CD4-positive, alpha-beta T cell treated with Interleukin-4 for 4 hours (primary cell): Measurements from ENCODE around the gene MRPL38.
"Not testable (repeated sequence)": the region's sequence is repeated elsewhere in the genome, so short reads cannot be mapped to it uniquely, and the experiment has no call there.

ENCODE experiments used
- DNase-seq: peaks from one replicate; pipeline ENCODE4 v3.0.0-alpha.2; 2020

Gene MRPL38

DNA sequence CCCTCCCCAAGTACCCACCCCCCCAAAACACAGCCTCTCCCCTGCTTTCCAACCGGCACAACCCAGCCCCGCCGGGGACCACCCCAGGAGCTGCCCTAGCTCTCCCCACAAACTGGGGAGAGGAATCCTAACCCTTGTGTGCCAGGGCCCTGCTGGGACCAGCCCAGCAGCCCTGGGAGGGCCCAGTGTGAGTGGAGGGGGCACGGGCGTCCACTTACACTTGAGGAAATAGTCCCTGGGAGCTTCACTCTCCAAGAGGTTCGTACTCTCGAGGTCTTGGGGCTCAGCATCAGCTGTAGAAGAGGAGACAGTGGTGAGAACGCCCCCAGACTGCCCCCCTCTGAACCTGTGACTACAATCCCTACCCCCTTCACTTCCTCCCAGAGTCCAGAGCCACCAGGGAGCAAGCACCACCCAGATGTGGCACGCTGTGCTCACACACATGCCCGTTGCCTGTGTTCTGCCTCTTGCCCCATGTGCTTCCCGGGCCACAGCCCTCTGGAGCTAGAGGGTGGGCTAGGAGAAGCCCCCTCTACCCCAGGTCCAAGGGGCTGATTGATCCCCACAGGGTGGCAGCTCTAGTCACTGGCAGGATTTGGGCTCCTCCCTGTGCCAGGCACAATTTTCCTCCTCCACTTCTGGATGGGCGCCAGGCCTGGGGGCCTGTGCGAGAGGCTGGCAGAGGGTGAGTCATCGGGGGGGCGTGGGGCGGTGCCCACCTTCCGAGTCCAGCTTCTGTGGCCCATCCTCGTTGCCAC is 29.3 kb downstream of the MRPL38 start:
- DNase-seq, result no peak

DNA sequence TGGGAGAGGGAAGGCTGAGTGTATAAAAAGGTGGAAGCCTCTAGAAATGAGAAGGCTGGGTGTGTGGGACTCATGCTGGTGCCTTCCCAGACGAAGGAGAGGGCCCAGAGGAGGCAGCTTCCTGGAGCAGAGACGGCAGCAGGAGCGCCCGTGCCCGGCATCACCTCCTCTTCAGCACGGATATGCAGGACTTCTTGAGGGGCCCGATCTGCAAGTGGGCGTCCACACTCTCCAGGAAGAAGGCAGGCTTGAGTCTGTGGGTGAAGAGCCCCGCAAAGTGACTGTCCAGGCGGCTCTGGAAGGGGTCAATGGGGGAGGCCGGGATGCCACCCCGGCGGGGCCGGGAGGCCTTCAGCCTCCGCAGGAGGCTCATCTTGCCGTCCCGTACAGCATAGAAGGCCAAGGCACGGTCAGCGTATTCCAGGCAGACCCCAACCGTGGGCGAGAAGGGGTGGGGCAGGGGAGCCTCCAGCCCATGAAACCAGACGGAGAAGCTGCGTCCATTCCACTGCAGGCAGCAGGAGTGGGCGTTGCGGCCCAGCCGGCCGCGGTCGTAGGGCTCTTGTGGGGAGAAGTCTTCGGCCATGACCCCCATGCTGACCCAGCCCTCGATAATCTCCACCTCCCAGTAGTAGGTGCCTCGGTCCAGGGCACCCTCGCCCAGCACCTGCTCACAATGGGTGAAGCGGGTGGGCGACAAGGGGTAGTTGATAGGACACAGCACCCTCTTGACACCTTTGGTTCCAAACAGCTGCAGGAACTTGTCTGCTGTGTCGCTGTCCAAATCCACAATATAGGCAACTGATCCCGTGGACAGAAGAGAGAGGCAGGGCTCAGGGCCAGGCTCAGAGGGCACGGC is 30.1 kb downstream of the MRPL38 start:
- DNase-seq, result no peak

DNA sequence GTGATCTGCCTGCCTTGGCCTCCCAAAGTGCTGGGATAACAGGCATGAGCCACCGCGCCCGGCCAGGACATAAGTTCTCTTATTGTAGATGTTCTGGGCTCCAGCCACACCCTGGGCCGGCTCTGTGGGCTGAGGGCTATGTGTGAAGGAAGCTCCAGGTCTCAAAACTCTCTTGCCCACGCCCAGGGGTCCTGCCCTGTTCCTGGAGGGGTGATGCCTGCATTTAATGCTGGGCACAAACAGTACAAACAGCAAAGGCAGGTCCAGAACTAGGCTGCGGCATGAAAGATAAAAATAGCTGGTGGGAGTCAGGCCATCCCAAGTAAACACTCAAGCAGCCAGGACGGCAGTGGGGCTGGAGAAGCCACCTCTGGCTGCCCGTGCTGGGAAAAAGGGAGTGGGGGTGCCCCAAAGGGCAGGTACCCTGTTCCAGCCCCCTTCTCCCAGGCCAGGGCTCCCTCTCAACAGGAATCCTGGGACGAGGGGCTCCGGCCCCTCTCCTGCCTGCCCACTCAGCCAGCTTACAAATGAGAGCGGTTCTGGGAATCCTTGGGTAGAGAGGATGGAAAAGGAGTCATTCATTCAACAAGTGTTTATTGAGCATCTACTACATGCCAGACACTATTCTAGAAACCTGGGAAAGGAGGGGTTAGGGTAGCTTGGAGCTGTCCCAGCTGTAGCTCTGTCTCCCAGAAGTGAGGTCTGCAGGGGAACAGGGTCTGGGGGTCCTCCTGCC is 30.9 kb downstream of the MRPL38 start:
- no peak for DNase-seq

DNA sequence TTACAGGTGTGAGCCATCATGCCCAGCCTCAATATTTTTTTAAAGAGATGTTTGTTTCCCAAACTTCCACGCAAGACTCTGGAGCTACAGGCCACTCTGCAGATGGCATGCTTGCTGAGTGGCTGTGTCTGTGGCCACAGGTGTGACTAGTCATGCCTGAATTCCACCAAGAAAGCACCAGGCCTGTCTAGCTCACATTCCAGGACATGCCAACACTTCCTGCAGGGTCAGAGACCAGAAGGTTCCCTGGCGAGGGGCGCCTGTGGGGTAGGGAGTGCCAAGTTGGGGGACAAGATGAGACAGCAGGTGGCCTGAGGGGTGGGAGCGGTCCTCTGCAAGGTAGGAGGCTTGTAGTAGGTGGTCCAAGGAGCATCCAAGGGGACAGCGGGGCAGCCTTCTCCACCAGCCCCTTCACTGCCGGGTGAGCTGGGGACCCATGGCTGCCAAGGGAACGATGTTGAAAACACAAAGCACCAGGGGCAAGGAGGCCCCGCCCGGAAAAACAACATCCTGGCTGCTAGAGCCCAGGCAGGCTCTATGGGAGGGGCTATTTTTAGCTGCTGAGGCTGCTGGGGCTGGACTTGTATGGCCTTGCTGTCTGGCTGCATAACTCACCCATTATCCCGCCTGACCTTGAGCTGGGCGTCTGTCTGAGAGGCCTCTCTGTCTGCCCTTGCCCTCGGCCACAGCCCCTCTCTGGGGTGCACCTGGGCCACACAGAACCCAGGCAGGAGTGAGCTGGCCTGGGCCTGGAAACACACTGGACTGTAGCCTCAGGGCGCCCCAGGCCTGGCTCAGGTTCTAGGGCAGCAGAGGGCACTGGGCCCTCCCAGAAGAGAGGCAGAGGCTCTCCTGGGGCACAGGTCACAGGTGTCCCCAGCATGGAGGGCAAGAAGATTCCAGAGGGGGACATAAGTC is 32.0 kb downstream of the MRPL38 start:
- DNase-seq, result peak; percentile 79

- DNase-seq, result not testable (repeated sequence)
Observed at GRCh38 chr17:75870228-75870627, 34.5 kb downstream of the MRPL38 start.

- no peak for DNase-seq
Observed at GRCh38 chr17:75869282-75870141, 35.2 kb downstream of the MRPL38 start.

DNA sequence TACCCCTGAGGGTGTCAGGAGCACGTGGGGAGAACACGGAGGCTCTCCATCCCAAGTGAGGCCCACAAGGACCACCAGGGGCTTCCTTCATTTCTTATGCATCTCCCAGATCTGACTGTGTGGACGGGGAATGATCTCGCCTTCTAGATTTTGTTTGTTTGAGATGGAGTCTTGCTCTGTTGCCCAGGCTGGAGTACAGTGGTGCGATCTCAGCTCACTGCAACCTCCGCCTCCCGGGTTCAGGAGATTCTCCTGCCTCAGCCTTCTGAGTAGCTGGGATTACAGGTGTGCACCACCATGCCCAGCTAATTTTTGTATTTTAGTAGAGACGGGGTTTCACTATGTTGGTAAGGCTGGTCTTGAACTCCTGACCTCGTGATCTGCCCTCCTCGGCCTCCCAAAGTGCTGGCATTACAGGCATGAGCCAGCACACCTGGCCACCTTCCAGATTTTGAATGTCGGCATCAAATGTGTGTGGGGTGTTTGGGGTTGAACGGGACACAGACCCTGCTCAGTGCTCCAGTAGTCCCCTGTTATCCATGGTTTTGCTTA is 35.9 kb downstream of the MRPL38 start:
- DNase-seq, result not testable (repeated sequence)

DNA sequence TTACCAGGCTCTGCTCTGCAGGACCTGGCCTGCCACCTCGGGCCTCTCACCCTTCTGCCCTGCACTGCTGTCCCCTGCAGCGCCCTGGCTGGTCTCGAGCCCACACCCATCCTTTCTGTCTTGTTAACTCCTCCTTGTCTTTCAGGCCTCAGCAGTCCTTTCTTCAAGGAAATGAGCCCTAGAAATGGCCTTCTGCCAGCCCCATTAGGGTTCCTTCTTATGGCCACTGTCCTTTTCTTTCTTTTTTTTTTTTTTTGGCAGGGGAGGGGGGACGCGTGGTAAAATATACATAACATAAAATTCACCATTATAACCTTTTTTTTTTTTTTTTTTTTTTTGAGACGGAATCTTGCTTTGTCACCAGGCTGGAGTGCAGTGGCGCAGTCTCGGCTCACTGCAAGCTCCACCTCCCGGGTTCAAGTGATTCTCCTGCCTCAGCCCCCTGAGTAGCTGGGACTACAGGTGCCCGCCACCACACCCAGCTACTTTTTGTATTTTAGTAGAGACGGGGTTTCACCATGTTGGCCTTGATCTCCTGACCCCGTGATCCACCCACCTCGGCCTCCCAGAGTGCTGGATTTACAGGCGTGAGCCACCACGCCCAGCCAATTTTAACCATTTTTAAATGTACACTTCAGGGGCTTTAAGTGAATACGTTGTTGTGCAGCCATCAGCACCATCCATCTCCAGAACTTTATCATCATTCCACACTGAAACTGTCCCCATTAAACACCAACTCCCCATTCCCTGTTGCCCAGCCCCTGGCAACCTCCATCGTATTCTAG is 39.1 kb downstream of the MRPL38 start:
- DNase-seq, result not testable (repeated sequence)

DNA sequence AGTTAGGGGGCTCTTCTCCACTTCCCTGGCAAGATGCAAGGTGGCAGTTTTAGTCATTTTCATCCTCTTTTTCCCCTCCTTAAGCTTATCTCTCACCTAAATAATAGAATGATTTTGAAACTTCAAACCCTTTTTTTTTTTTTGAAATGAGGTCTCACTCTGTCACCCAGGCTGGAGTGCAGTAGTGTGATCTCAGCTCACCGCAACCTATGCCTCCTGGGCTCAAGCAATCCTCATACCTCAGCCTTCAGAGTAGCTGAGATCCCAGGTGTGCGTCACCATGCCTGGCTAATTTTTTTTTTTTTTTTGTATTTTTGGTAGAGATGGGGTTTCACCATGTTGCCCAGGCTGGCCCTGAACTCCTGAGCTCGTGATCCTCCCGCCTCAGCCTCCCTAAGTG is 39.8 kb downstream of the MRPL38 start:
- DNase-seq, result peak; percentile 41

DNA sequence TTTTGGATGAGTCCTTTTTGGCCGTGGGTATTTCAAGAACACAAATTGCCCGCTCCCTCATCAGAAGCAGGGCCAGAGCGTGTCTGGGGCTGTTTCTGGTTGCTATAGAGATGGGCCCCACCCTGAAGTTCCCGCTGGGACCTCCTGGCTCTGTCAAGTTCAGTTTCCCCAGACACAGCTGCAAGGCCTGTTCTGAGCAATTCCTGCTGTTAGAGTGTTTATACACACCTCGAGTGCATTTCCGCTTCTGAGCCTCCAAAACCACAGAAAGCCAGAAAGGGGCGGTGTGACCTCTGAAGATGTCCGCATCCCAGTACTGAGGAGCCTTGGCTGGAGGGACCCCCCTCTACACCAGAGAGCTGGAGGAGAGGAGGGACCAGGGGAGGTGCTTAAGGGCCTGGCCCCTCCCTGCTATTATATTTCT is 40.2 kb downstream of the MRPL38 start:
- peak; percentile 60 for DNase-seq

DNA sequence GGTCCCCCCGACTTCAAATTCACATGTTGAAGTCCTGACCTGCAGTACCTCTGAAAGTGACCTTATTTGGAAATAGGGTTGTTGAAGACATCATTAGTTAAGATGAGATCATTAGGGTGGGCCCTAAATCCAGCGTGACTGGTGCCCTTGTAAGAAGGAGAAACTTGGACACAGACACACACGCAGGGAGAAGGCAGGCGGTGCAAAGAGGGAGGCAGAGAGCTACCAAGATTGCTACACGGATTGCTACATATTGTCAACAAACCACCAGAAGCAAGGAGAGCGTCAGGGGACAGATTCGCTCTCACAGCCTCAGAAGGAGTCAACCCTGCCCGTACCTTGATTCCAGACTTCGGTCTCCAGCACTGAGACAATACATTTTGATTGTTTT is 42.8 kb downstream of the MRPL38 start:
- no peak for DNase-seq

DNA sequence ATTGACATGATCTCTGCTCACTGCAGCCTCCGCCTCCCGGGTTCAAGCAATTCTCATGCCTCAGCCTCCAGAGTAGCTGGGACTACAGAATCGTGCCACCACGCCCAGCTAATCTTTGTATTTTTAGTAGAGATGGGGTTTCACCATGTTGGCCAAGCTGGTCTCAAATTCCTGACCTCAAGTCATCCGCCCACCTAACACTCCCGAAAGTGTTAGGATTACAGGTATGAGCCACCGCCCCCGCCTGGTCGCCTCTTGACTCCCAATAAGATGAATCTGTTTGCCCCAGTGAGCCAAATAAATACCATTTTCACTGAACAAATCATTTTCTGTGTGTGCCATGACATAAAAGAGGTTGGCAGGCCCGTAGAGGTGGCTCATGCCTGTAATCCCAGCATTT is 45.3 kb downstream of the MRPL38 start:
- not testable (repeated sequence) for DNase-seq

DNA sequence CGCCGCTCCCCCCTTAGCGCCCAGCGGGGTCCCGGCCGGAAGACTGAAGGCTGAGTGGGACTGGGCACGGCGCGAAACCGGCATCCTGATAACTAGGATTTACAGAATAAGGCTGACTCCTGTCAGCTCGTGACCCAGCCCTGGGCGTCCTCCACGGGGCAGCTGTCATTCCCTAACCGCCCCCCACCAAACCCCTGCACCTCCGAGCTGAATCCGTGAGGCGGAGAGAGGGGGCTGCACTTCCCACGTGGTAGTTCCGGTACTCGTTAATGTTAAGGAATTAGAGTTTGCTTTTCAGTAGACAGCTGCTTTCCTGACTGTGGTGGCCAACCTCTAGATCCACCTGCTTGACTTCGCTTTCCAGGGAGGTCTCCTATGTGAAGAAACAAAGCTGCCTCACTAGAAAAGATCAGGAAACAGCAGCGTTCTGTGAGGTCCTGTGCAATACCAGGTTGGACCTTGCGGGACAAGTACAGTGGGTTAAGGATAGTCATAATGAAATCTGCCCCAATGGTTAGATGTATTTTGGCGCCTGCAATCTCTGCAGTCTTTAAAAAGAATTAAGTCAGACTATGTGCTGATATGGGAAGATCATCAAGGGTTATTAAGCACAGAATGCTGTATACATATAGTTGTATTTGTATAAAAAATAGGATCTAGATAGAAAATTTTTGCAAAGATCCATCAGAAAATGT is 48.5 kb downstream of the MRPL38 start:
- no peak for DNase-seq

GRCh38 chr17:75855310-75856061 is 49.2 kb downstream of the MRPL38 start, which contains the start of gene WBP2:
TSS of gene WBP2 (minus strand) at chr17:75855335. CDS start at chr17:75855297, 38 bp downstream.
- peak; percentile 100 for DNase-seq

DNA sequence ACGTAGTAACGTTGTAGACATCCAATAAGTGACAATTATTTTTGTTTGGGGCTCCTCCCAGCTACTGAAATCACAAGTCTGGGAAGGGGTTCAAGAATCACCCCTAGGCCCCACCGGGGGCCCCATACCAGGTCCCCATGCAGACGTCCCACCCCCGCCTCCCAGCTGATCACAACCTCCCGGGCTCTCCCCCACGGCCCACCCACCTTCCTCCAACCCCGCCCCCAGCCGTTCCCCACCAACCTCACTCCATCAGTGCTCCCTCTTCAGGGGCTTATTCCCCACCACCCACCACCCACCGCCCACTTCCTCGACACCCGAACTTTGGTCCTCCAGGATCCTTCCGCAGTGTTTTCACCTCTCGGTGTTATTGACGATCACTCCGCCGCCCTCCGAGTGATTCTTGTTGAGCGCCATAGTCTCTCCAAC is 49.8 kb downstream of the MRPL38 start:
- no peak for DNase-seq

GRCh38 chr17:75854101-75854748 is 50.5 kb downstream of the MRPL38 start:
- DNase-seq, result no peak

DNA sequence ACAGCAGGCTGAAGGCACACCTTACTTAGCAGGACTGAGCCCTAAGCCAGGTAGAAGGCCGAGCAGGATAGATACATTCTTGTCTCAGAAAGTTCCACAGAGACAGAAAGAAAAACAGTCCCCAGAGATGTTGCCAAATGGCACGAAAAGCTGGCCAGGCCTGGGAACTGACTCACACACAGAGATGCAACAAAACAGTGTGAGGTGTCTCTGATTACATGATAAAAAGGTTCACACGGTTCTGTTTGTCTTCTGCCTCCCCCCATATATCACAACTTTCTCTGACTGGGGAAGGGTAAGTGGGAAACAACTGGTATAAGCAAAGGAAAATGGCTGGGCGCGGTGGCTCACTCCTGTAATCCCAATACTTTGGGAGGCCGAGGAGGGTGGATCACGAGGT is 51.3 kb downstream of the MRPL38 start:
- no peak for DNase-seq

- DNase-seq, result not testable (repeated sequence)
Observed at GRCh38 chr17:75851693-75851991, 53.0 kb downstream of the MRPL38 start.
